ENCODE results near the gene SLC13A3. TPM values are rescaled to one million over a fixed set of nuclear protein-coding genes. Genes with fewer than 3 reads are reported as not detected.
"Not testable (repeated sequence)": the region's sequence is repeated elsewhere in the genome, so short reads cannot be mapped to it uniquely, and the experiment has no call there.

Gene SLC13A3
- total RNA-seq, 3 donors from 2014 or later, result 0.27 to 0.54 TPM; not detected in 1

GRCh38 chr20:46677608-46678007, 26.3 kb upstream of the SLC13A3 start:
- no peak overlapping the region for H3K4me3 ChIP-seq
- ATAC-seq, result no peak
- H3K9me3 ChIP-seq, result no peaks in the 10 kb centered on the region
- intact Hi-C loops (cut with DNase I, micrococcal nuclease), result no loop called here
- H3K36me3 ChIP-seq (ENCODE audit: low read depth), result no peaks in the 10 kb centered on the region
- DNase-seq, result no peak
- TF ChIP-seq, protein P1, sequence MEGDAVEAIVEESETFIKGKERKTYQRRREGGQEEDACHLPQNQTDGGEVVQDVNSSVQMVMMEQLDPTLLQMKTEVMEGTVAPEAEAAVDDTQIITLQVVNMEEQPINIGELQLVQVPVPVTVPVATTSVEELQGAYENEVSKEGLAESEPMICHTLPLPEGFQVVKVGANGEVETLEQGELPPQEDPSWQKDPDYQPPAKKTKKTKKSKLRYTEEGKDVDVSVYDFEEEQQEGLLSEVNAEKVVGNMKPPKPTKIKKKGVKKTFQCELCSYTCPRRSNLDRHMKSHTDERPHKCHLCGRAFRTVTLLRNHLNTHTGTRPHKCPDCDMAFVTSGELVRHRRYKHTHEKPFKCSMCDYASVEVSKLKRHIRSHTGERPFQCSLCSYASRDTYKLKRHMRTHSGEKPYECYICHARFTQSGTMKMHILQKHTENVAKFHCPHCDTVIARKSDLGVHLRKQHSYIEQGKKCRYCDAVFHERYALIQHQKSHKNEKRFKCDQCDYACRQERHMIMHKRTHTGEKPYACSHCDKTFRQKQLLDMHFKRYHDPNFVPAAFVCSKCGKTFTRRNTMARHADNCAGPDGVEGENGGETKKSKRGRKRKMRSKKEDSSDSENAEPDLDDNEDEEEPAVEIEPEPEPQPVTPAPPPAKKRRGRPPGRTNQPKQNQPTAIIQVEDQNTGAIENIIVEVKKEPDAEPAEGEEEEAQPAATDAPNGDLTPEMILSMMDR (IDR thresholded peaks at IDR 0.05), result no peak
- no peaks in the 10 kb centered on the region for H3K4me1 ChIP-seq (ENCODE audit: low read depth)

- H3K36me3 ChIP-seq (ENCODE audit: low read depth); H3K4me3 ChIP-seq; ATAC-seq; intact Hi-C loops (cut with DNase I, micrococcal nuclease); H3K4me1 ChIP-seq (ENCODE audit: low read depth); H3K9me3 ChIP-seq; DNase-seq: not testable (repeated sequence)
These were observed 25.5 kb upstream of the SLC13A3 start for GRCh38 chr20:46676649-46677316.

DNA sequence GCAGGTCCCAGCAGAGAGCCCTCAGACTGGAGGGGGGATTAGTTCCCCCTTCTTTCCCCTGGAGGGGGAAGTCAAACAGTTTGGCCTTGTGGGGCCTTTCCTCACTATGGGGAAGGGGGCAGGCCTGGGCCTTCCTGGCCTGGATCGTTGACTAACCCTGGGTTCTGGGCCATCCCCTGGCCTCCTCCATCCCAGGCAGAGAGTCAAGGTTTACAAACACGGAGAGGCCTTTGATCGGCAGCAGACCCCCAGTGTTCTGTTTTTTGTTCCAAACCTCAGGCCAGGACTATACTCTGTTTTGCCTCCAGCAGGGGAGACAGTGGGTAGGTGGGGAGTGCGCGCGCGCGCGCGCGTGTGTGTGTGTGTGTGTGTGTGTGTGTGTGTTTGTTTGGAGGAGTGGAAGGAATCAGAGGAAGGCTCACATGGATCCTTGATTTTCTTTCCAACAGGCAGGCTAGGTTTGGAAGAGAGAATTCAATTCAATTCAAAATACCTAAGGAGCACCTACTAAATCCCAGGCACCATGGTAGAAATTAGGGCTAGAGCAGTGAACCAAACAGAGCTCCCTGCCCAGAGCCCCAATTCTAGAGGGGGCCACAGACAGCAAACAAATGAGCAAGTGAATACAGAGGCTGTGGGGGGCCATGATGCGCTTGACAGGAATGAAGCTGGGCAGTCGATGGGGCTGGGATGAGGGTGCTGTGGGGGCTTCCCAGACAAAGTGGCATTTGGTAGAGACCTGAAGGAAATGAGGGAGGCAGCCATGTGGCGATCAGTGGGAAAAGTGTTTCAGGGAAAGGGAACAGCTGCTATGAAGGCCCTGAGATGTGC, 23.2 kb upstream of the SLC13A3 start:
- H3K4me1 ChIP-seq (ENCODE audit: low read depth), result no peaks in the 10 kb centered on the region
- intact Hi-C loops (cut with DNase I, micrococcal nuclease), result no loop called here
- no peaks in the 10 kb centered on the region for H3K36me3 ChIP-seq (ENCODE audit: low read depth)
- DNase-seq, result no peak
- no peak for ATAC-seq
- TF ChIP-seq, protein P1 (IDR thresholded peaks at IDR 0.05), result no peak
- peaks cover 9% of the 10 kb centered on the region for H3K9me3 ChIP-seq
- no peak overlapping the region for H3K4me3 ChIP-seq

GRCh38 chr20:46673394-46674252, 22.4 kb upstream of the SLC13A3 start:
- no peak for DNase-seq
- Histone ChIP-seq H3K4me3 (no peak overlapping the region), H3K9me3 (peaks cover 9% of the 10 kb centered on the region), H3K36me3 (ENCODE audit: low read depth) (no peaks in the 10 kb centered on the region), H3K4me1 (ENCODE audit: low read depth) (no peaks in the 10 kb centered on the region)
- intact Hi-C loops (cut with DNase I, micrococcal nuclease), result no loop called here
- no peak for ATAC-seq
- TF ChIP-seq, protein P1 (IDR thresholded peaks at IDR 0.05), result no peak

DNA sequence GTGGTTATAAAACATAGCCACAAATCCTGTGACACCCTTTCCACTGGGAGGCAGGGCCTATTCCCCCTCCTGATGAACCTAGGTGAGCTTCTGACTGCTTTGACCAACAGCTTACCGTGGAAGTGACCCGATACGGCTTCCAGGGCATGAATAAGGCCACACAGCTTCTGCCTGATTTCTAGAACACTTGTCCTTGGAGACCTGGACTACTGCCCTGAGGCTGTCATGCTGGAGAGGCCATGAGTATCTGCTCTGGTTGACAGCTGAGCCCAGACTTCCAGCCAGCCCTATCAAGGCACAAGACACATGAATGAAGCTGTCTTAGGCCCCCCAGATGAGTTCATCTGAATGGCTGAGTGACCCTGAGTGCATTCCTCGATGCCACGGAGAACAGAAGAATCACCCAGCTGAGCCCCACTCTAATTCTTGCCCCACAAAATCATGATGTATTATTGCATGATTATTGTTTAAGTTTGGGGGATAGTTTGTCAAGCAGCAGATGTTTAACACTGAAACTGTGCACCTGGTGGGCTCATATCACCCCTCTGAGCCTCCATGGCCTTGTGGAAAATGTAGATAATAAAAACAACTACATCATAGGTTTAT, 21.4 kb upstream of the SLC13A3 start:
- ATAC-seq, result no peak

More for the DNA sequence above, 21.4 kb upstream of the SLC13A3 start:
- H3K9me3 ChIP-seq, result peaks cover 9% of the 10 kb centered on the region
- H3K36me3 ChIP-seq (ENCODE audit: low read depth), result no peaks in the 10 kb centered on the region
- intact Hi-C loops (cut with DNase I, micrococcal nuclease), result no loop called here
- no peaks in the 10 kb centered on the region for H3K4me1 ChIP-seq (ENCODE audit: low read depth)
- TF ChIP-seq, protein P1 (IDR thresholded peaks at IDR 0.05), result no peak
- H3K4me3 ChIP-seq, result no peak overlapping the region
- no peak for DNase-seq

Data from mucosa of descending colon (tissue), 3 donors.